Stomach (tissue), 4 donors: Measurements from ENCODE around the gene C4BPA.

Source experiments
- CTCF ChIP-seq, 7 experiments: fragments of 450-650 bp in 4 of 7; fragments of 200-600 bp in 3 of 7; sonication (generic) in 3 of 7; IDR thresholded peaks; one replicate each; pipeline ENCODE4 v1.5.1; 2016 to 2019; ENCODE audit warnings: antibody characterized with exemption in 7 of 7, control low read depth in 2 of 7, mild to moderate bottlenecking in 1 of 7
- EP300 ChIP-seq: sonication (generic); formaldehyde crosslinking; IDR thresholded peaks from one replicate; pipeline ENCODE4 v1.6.1; 2017; ENCODE audit warnings: antibody characterized with exemption
- POLR2A ChIP-seq, 4 donors: fragments of 450-650 bp; IDR thresholded peaks; one replicate each; pipeline ENCODE4 v1.6.1; 2016; ENCODE audit warnings: antibody characterized with exemption in 4 of 4, control low read depth in 2 of 4, mild to moderate bottlenecking in 1 of 4, moderate library complexity in 1 of 4

DNA sequence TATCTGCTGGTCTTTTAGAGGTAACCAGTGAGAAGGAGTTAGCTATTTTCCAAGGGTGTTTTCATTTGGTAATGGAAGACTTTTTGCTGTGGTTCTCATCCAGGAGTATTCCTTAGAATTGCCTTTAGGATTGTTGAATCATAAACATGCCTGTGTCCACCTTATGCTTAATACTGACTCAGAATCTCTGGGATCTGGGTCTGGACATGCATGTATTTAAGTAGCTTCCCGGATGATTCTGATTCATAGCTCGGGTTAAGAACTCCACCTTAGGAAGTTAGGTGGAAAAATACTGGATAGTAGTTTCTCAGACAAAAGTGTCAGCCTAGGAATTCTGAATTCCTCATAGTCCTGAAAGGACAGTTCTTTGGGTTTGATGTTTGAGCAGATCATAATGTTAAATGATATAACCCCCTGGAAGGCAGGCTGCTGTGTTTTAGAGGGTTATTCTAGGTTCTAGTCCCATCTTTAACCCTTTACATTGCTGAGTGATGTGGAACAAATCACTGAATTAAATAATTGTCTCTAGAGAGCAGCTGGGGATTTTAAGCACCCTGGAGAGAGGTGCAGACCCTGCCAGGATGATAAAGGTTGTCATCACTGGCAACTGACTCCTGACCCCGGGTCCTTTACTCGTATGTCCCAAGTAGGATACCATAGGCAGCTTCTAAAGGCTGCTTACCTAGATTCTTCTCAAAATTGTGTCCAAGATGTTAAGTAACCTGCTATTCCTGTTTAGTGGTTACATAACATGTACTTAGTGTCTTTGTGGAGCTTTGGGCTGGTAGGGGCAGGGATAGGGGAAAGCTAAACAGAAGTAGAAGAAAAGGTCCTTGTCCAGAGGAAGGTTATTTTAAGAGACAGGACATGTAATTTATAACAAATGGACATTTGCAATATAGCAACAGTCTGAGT lies 29.9 kb upstream of the C4BPA start:
- TF ChIP-seq CTCF (IDR thresholded peaks at IDR 0.05), result no peak
- no peak for TF ChIP-seq EP300
- TF ChIP-seq POLR2A (IDR thresholded peaks at IDR 0.05), result no peak
